ENCODE measurements around the gene TOR1AIP1.

DNA sequence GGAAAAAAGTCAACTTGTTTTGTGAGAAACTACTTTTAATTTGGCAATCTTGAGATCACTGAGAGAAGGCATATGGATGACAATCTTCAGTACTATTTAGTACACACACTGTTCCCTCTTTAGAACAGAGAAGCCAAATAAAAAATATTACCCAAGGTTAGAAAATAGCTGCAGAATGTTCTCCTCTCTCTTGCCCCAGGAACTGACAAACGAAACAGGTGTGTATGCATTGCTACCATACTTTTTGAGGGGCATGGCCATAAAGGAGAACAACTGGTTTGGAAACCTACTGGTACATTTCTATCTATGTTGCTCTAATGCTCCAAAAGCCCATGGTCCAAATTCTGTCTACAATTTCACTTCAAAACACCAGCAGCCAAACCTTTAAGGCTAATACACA lies 10.1 kb upstream of the TOR1AIP1 start:
- TF ChIP-seq ZNF560 (tag by site-specific recombination; IDR thresholded peaks at IDR 0.05; ENCODE audit: borderline replicate concordance): no peak
- TF ChIP-seq, protein P1, sequence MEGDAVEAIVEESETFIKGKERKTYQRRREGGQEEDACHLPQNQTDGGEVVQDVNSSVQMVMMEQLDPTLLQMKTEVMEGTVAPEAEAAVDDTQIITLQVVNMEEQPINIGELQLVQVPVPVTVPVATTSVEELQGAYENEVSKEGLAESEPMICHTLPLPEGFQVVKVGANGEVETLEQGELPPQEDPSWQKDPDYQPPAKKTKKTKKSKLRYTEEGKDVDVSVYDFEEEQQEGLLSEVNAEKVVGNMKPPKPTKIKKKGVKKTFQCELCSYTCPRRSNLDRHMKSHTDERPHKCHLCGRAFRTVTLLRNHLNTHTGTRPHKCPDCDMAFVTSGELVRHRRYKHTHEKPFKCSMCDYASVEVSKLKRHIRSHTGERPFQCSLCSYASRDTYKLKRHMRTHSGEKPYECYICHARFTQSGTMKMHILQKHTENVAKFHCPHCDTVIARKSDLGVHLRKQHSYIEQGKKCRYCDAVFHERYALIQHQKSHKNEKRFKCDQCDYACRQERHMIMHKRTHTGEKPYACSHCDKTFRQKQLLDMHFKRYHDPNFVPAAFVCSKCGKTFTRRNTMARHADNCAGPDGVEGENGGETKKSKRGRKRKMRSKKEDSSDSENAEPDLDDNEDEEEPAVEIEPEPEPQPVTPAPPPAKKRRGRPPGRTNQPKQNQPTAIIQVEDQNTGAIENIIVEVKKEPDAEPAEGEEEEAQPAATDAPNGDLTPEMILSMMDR (tag by site-specific recombination; IDR thresholded peaks at IDR 0.05): no peak
- TF ChIP-seq, protein P2, sequence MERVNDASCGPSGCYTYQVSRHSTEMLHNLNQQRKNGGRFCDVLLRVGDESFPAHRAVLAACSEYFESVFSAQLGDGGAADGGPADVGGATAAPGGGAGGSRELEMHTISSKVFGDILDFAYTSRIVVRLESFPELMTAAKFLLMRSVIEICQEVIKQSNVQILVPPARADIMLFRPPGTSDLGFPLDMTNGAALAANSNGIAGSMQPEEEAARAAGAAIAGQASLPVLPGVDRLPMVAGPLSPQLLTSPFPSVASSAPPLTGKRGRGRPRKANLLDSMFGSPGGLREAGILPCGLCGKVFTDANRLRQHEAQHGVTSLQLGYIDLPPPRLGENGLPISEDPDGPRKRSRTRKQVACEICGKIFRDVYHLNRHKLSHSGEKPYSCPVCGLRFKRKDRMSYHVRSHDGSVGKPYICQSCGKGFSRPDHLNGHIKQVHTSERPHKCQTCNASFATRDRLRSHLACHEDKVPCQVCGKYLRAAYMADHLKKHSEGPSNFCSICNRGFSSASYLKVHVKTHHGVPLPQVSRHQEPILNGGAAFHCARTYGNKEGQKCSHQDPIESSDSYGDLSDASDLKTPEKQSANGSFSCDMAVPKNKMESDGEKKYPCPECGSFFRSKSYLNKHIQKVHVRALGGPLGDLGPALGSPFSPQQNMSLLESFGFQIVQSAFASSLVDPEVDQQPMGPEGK (tag by site-specific recombination; IDR thresholded peaks at IDR 0.05): no peak
- no peak for TF ChIP-seq TCF7L2 (IDR thresholded peaks at IDR 0.05; ENCODE audit: borderline replicate concordance, low read depth, low read length)
- TF ChIP-seq, protein P3, sequence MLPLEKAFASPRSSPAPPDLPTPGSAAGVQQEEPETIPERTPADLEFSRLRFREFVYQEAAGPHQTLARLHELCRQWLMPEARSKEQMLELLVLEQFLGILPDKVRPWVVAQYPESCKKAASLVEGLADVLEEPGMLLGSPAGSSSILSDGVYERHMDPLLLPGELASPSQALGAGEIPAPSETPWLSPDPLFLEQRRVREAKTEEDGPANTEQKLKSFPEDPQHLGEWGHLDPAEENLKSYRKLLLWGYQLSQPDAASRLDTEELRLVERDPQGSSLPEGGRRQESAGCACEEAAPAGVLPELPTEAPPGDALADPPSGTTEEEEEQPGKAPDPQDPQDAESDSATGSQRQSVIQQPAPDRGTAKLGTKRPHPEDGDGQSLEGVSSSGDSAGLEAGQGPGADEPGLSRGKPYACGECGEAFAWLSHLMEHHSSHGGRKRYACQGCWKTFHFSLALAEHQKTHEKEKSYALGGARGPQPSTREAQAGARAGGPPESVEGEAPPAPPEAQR (tag by site-specific recombination; IDR thresholded peaks at IDR 0.05): no peak
- no peak for TF ChIP-seq SP2 (tag by site-specific recombination; IDR thresholded peaks at IDR 0.05)
- no peak for TF ChIP-seq ZNF366 (tag by site-specific recombination; conservative IDR thresholded peaks at IDR 0.05)
- no peak for TF ChIP-seq YY1 (tag by site-specific recombination; IDR thresholded peaks at IDR 0.05)
- TF ChIP-seq ZNF658 (tag by site-specific recombination; IDR thresholded peaks at IDR 0.05): no peak
- no peak for TF ChIP-seq ZBTB8A (tag by site-specific recombination; IDR thresholded peaks at IDR 0.05)
- TF ChIP-seq ZNF585B (tag by site-specific recombination; IDR thresholded peaks at IDR 0.05): no peak

All from HEK293 (cell line).